H1 (cell line): ENCODE results near the gene FHIT. TPM values are rescaled to one million over a fixed set of nuclear protein-coding genes. Genes with fewer than 3 reads are reported as not detected.
A peak's percentile ranks its signal among the peaks of the same experiment; 100 is the strongest.

Source experiments
- CTCF ChIA-PET: fragments of 300-600 bp; sonication (Branson Sonifier 250); formaldehyde crosslinking; loops from one replicate; lab custom pipeline; 2021; ENCODE audit not compliant: partially characterized antibody; lab: Charles Lee
- POLR2A ChIA-PET: fragments of 300-600 bp; sonication (Branson Sonifier 250); formaldehyde crosslinking; loops from one replicate; lab custom pipeline; 2021; ENCODE audit warnings: inconsistent platforms; ENCODE audit not compliant: partially characterized antibody; lab: Charles Lee
- DNase-seq, 2 experiments: peaks; one replicate each; pipeline versions ENCODE4 v3.0.0 to v3.0.0-alpha.2; 2010 to 2022; ENCODE audit warnings: low spot score in 2 of 2, low read depth in 1 of 2, mixed read lengths in 1 of 2
- FAIRE-seq: peaks from 2 replicates; lab custom pipeline; 2011; peaks lifted over from hg19 to GRCh38; lab: Jason Lieb, UNC
- H2AFZ ChIP-seq: 2 replicates; pipeline ENCODE4 v1.8.1; 2012; ENCODE audit warnings: low read length, inconsistent platforms
- H2AK5ac ChIP-seq: 2 replicates; pipeline ENCODE4 v1.6.1; 2013; ENCODE audit warnings: low read depth, low read length
- H2BK120ac ChIP-seq: replicated peaks from 2 replicates; pipeline ENCODE3; 2013; ENCODE audit warnings: low read depth, low read length, inconsistent platforms
- H2BK12ac ChIP-seq: 2 replicates; pipeline ENCODE4 v1.6.1; 2013; ENCODE audit warnings: low read depth, low read length
- H2BK15ac ChIP-seq: 2 replicates; pipeline ENCODE4 v1.6.1; 2013; ENCODE audit warnings: low read length
- H2BK20ac ChIP-seq: 2 replicates; pipeline ENCODE4 v1.6.1; 2013; ENCODE audit warnings: low read length
- H2BK5ac ChIP-seq: 2 replicates; pipeline ENCODE4 v1.6.1; 2013; ENCODE audit warnings: low read depth, low read length
- H3K14ac ChIP-seq: 2 replicates; pipeline ENCODE4 v1.6.1; 2013; ENCODE audit warnings: inconsistent platforms; ENCODE audit not compliant: insufficient read length
- H3K18ac ChIP-seq: 2 replicates; pipeline ENCODE4 v1.6.1; 2013; ENCODE audit warnings: low read length; ENCODE audit errors: extremely low read depth
- H3K23ac ChIP-seq: 2 replicates; pipeline ENCODE4 v1.6.1; 2013; ENCODE audit warnings: inconsistent platforms; ENCODE audit not compliant: insufficient read length
- H3K23me2 ChIP-seq: 2 replicates; pipeline ENCODE4 v1.6.1; 2013; ENCODE audit warnings: low read depth, low read length
- H3K27ac ChIP-seq: 2 replicates; pipeline ENCODE4 v1.6.1; 2011; ENCODE audit warnings: low read depth, low read length, inconsistent platforms
- H3K27me3 ChIP-seq, 4 experiments: replicated peaks in 1 of 4; 1 replicate in 1 of 4; 2 replicates in 3 of 4; pipeline versions ENCODE4 v1.6.1 to v1.8.1; 2011 to 2013; ENCODE audit warnings: low read length in 3 of 4, mild to moderate bottlenecking in 3 of 4, inconsistent platforms in 2 of 4, mixed read lengths in 2 of 4, moderate library complexity in 1 of 4; ENCODE audit not compliant: control insufficient read depth in 3 of 4, insufficient read depth in 3 of 4; ENCODE audit errors: extremely low read depth in 1 of 4
- H3K36me3 ChIP-seq, 4 experiments: 2 replicates each; pipeline versions ENCODE4 v1.6.1 to v1.8.1; 2011 to 2013; ENCODE audit warnings: mild to moderate bottlenecking in 4 of 4, low read length in 3 of 4, moderate library complexity in 2 of 4, control low read depth in 1 of 4, inconsistent platforms in 1 of 4; ENCODE audit not compliant: insufficient read depth in 4 of 4, control insufficient read depth in 2 of 4
- H3K4ac ChIP-seq: replicated peaks from 2 replicates; pipeline ENCODE3; 2013; ENCODE audit warnings: low read length, low read depth, mixed read lengths, inconsistent platforms; ENCODE audit not compliant: insufficient read length
- H3K4me1 ChIP-seq, 4 experiments: replicated peaks in 1 of 4; 1 replicate in 1 of 4; 2 replicates in 3 of 4; pipeline versions ENCODE4 v1.6.1 to v1.8.1; 2011 to 2013; ENCODE audit warnings: low read length in 3 of 4, inconsistent platforms in 2 of 4, mixed read lengths in 1 of 4; ENCODE audit not compliant: insufficient read depth in 4 of 4, control insufficient read depth in 3 of 4
- H3K4me2 ChIP-seq, 2 experiments: 2 replicates each; pipeline versions ENCODE4 v1.6.1 to v1.8.1; 2011 to 2013; ENCODE audit warnings: low read depth in 2 of 2, low read length in 2 of 2, control low read depth in 1 of 2, inconsistent platforms in 1 of 2, mild to moderate bottlenecking in 1 of 2; ENCODE audit not compliant: insufficient read depth in 1 of 2
- H3K4me3 ChIP-seq, 4 experiments: fragments of 200-600, 300-600 bp in 1 of 4; sonication (generic), shearing (Covaris generic), sonication (Bioruptor Twin) in 1 of 4; 2 replicates each; pipeline versions ENCODE4 v1.5.1 to v1.8.1; 2011 to 2016; ENCODE audit warnings: low read length in 4 of 4, low read depth in 3 of 4, control low read depth in 2 of 4, inconsistent platforms in 2 of 4, mild to moderate bottlenecking in 2 of 4, mixed read lengths in 1 of 4, moderate library complexity in 1 of 4; ENCODE audit not compliant: insufficient read depth in 2 of 4; ENCODE audit errors: extremely low read depth in 1 of 4
- H3K56ac ChIP-seq: replicated peaks from 2 replicates; pipeline ENCODE3; 2013; ENCODE audit warnings: low read depth, mild to moderate bottlenecking, mixed read lengths, low read length, inconsistent platforms; ENCODE audit not compliant: insufficient read length
- H3K79me1 ChIP-seq: 2 replicates; pipeline ENCODE4 v1.6.1; 2013; ENCODE audit warnings: low read depth, low read length, control low read depth
- H3K79me2 ChIP-seq, 2 experiments: 2 replicates each; pipeline versions ENCODE4 v1.6.1 to v1.8.1; 2012 to 2013; ENCODE audit warnings: low read length in 2 of 2, mild to moderate bottlenecking in 2 of 2, inconsistent platforms in 1 of 2; ENCODE audit not compliant: insufficient read depth in 2 of 2, control insufficient read depth in 1 of 2
- H3K9ac ChIP-seq, 4 experiments: replicated peaks in 1 of 4; 1 replicate in 1 of 4; 2 replicates in 3 of 4; pipeline versions ENCODE4 v1.6.1 to v1.8.1; 2011 to 2013; ENCODE audit warnings: low read depth in 3 of 4, low read length in 3 of 4, control low read depth in 2 of 4, mild to moderate bottlenecking in 2 of 4, moderate library complexity in 2 of 4, inconsistent platforms in 1 of 4; ENCODE audit errors: extremely low read depth in 1 of 4
- H3K9me3 ChIP-seq, 2 experiments: 2 replicates each; pipeline versions ENCODE4 v1.6.1 to v1.8.1; 2012 to 2013; ENCODE audit warnings: mild to moderate bottlenecking in 2 of 2, moderate library complexity in 2 of 2, control low read depth in 1 of 2, inconsistent platforms in 1 of 2, low read depth in 1 of 2, low read length in 1 of 2, mixed read lengths in 1 of 2; ENCODE audit not compliant: insufficient read depth in 2 of 2
- H4K20me1 ChIP-seq, 2 experiments: replicated peaks in 1 of 2; 2 replicates each; pipeline versions ENCODE3 to v1.8.1; 2011 to 2013; ENCODE audit warnings: inconsistent platforms in 2 of 2, low read length in 2 of 2, mild to moderate bottlenecking in 1 of 2; ENCODE audit not compliant: insufficient read depth in 2 of 2, control insufficient read depth in 1 of 2
- H4K5ac ChIP-seq: 2 replicates; pipeline ENCODE4 v1.6.1; 2013; ENCODE audit warnings: low read length, low read depth, mixed read lengths, inconsistent platforms; ENCODE audit not compliant: insufficient read length
- H4K8ac ChIP-seq: 2 replicates; pipeline ENCODE4 v1.8.0; 2013; ENCODE audit warnings: mild to moderate bottlenecking, moderate library complexity, low read length, inconsistent platforms; ENCODE audit not compliant: insufficient read depth; ENCODE audit errors: extremely low read depth
- H4K91ac ChIP-seq: replicated peaks from 2 replicates; pipeline ENCODE3; 2013; ENCODE audit warnings: low read length, mixed read lengths, inconsistent platforms; ENCODE audit not compliant: insufficient read length
- HDAC6 ChIP-seq: IDR thresholded peaks from one replicate; pipeline ENCODE4 v1.7.1; 2012; ENCODE audit warnings: low read depth, mild to moderate bottlenecking, inconsistent platforms, low read length, moderate library complexity
- WGBS, 2 experiments: shearing (Covaris generic) in 1 of 2; methylation state at CpG; one replicate each; pipeline versions ENCODE4 v1.1.6 to v1.1.7; 2013 to 2015; ENCODE audit warnings: low lambda C conversion rate in 2 of 2, mixed read lengths in 2 of 2, inconsistent platforms in 1 of 2, low coverage in 1 of 2, missing lambda C conversion rate in 1 of 2; ENCODE audit not compliant: insufficient replicate concordance in 2 of 2, insufficient coverage in 1 of 2, insufficient read length in 1 of 2; ENCODE audit errors: extremely low coverage in 1 of 2, missing lambda C conversion rate in 1 of 2; 5-methylcytosine and 5-hydroxymethylcytosine counted together
- polyA plus RNA-seq, 7 experiments: library from polyadenylated mRNA; depleted of rRNA in 3 of 7; stranded (reverse) in 5 of 7; unstranded in 2 of 7; fragments of >200 nt in 5 of 7; fragments of 200-250 nt in 2 of 7; gene quantifications; 1 replicate in 5 of 7; 2 replicates in 1 of 7; 4 replicates in 1 of 7; pipeline versions ENCODE4 v1.2.1 to v1.2.3, GENCODE V29; 2011 to 2013; ENCODE audit warnings: missing spikeins in 2 of 7, mixed read lengths in 2 of 7
- total RNA-seq: library from RNA; stranded (reverse); fragmentation: NEBNext Ultra II Directional; extraction: Animal tissue kit (Norgen Biotek cat#: 25700); gene quantifications from 2 replicates; pipeline ENCODE4 v1.2.1, GENCODE V29; 2021

The FHIT gene
- total and polyA plus RNA-seq, 2 of the 8 experiments (the other 6 are each of a cell fraction or from before 2014, with no cell fraction given) = 1.2 to 3.2 TPM

- no peak overlapping the region for H3K14ac ChIP-seq
- POLR2A ChIA-PET = no interaction called here
- 92% methylated on average over 5 of the region's 5 CpGs; no CpG with 5 or more reads in 1 of the 2 experiments for WGBS, 2 experiments
These were observed 492.4 kb downstream of the FHIT start for GRCh38 chr3:60758831-60759230.

More at GRCh38 chr3:60758831-60759230, 492.4 kb downstream of the FHIT start:
- H3K18ac ChIP-seq = peak overlapping the region; percentile 38; the same call in 1 of the 2 replicates
- H2BK120ac ChIP-seq = no peak overlapping the region
- H3K79me1 ChIP-seq = no peaks in the 10 kb centered on the region
- DNase-seq (no peak), FAIRE-seq (no peak)
- no peak overlapping the region for H2AK5ac ChIP-seq
- H3K4ac ChIP-seq = no peak overlapping the region
- peak overlapping the region; percentile 44 for H4K91ac ChIP-seq
- H3K27me3 ChIP-seq = no peaks in the 10 kb centered on the region
- H2BK15ac ChIP-seq = peak overlapping the region; percentile 35; the same call in 1 of the 2 replicates
- H3K9me3 ChIP-seq = no peaks in the 10 kb centered on the region
- no peak overlapping the region for H2BK5ac ChIP-seq
- peaks cover 0 to 3% (median 1%) of the 10 kb centered on the region in 4 experiments; a peak in 4 of 7 replicates for H3K4me1 ChIP-seq
- no peaks in the 10 kb centered on the region for H3K23me2 ChIP-seq
- no peak for TF ChIP-seq HDAC6
- H2BK20ac ChIP-seq = no peak overlapping the region
- H3K79me2 ChIP-seq = no peaks in the 10 kb centered on the region
- H3K4me3 ChIP-seq = no peak overlapping the region
- H3K27ac ChIP-seq = no peak overlapping the region
- no peak overlapping the region for H3K4me2 ChIP-seq
- no peak overlapping the region for H3K9ac ChIP-seq
- H2BK12ac ChIP-seq = peak overlapping the region; percentile 55; the same call in 1 of the 2 replicates
- CTCF ChIA-PET = interaction anchor here (0.6 to 2.7 kb wide), 4 partner anchors 16 to 1907 kb away, joined by 3 to 17 read pairs (median 3); no protein-coding TSS in a partner anchor
- H4K5ac ChIP-seq = no peak overlapping the region
- no peaks in the 10 kb centered on the region for H3K36me3 ChIP-seq
- H2AFZ ChIP-seq = no peak overlapping the region
- no peak overlapping the region for H3K56ac ChIP-seq
- H4K8ac ChIP-seq = no peak overlapping the region
- H4K20me1 ChIP-seq = no peaks in the 10 kb centered on the region
- no peak overlapping the region for H3K23ac ChIP-seq
